22Rv1 (cell line): Measurements from ENCODE around the gene DIP2A.

Experiments used
- ZFX ChIP-seq: fragments of 450-650 bp; IDR thresholded peaks from 2 replicates; pipeline ENCODE4 v1.6.1; 2017; ENCODE audit warnings: antibody characterized with exemption, borderline replicate concordance
- TF ChIP-seq, protein P1 (sequence below): fragments of 450-650 bp; IDR thresholded peaks from 2 replicates; pipeline ENCODE4 v1.5.1; 2017; ENCODE audit warnings: mild to moderate bottlenecking

DNA sequence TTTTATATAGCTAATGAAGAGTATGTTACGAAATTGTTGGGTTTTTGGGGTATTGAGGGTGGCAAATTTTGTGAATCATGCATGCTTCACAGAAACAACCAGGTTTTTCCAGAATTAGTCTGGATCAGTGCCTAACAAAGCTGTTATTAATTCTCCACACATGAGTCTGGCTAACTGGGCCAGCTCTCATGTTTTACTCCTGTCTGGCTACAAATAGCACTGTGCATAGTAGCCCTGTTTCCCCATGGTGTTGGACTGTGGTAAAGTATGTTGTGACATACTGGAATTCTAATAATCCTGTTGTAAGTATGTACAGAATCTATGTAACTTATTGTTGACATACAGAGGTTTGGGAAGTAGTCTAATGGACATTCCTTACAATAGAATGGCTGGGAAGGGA lies 110.4 kb downstream of the DIP2A start:
- TF ChIP-seq, protein P1, sequence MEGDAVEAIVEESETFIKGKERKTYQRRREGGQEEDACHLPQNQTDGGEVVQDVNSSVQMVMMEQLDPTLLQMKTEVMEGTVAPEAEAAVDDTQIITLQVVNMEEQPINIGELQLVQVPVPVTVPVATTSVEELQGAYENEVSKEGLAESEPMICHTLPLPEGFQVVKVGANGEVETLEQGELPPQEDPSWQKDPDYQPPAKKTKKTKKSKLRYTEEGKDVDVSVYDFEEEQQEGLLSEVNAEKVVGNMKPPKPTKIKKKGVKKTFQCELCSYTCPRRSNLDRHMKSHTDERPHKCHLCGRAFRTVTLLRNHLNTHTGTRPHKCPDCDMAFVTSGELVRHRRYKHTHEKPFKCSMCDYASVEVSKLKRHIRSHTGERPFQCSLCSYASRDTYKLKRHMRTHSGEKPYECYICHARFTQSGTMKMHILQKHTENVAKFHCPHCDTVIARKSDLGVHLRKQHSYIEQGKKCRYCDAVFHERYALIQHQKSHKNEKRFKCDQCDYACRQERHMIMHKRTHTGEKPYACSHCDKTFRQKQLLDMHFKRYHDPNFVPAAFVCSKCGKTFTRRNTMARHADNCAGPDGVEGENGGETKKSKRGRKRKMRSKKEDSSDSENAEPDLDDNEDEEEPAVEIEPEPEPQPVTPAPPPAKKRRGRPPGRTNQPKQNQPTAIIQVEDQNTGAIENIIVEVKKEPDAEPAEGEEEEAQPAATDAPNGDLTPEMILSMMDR, result no peak
- TF ChIP-seq ZFX, result no peak
